Activated naive CD4-positive, alpha-beta T cell treated with anti-CD3 and anti-CD28 coated beads, Interleukin-2, amount 50 U/mL, for 16 hours (primary cell): ENCODE data around the gene ADGRD1.
"Not testable (repeated sequence)": the region's sequence is repeated elsewhere in the genome, so short reads cannot be mapped to it uniquely, and the experiment has no call there.

Experiments
- DNase-seq: peaks from one replicate; pipeline ENCODE4 v3.0.0-alpha.2; 2020

The ADGRD1 gene

DNA sequence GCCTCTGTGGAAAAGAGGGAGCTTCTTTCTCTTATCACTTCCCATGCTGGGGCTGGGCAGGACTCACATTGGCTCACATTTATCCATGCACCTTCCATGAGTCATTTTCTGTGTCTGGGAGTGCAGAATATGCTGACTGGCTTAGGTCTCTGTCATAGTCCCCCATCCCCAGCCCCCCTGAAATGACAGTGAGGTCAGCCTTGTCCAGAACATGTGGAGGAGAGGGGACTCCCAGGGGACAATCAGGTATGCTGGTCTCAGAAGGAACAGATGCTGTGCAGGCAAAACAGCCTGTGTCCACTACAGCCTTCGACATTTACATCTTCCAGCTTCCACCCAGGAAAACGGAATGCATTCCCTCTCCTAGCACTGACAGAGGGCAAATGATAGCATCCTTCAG, 35.0 kb downstream of the ADGRD1 start:
- no peak for DNase-seq

DNA sequence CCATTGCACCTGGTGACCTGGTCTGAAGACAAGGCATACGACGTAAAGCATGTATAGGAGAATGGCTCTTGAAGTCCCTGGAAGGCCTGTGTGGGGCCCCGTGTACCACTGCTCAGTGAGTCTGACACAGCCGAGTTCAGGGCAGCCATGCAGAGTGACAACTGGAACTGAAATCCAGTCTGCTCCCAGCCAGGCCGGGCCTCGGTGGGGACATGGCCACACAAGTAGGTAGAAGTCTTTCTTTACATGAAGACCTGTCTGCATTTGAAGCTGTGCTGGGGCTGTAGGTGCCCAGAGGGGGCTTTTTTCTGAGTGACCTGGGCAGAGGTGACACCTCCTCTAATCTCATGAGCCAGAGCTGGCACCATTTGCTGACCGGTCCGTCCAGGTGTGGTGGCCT, 35.7 kb downstream of the ADGRD1 start:
- no peak for DNase-seq

DNA sequence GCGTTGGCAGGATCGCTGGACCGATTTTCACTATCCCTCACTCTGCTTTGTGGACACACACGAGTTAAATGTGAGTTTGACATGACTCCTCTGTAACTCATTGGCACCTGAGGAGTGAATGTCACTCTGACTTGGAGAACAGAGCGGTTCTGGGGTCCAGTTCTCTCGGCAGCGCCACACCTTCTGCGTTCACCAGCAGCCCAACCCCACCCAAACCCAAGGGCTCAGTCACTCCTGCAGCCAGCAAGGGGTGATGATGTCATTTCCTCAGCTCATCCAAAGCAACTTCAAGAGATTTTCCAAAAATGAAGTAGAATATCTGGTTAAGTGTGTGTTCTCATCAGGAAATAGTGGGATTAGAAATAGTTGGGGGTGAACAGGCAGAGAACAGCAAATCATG, 36.3 kb downstream of the ADGRD1 start:
- no peak for DNase-seq

DNA sequence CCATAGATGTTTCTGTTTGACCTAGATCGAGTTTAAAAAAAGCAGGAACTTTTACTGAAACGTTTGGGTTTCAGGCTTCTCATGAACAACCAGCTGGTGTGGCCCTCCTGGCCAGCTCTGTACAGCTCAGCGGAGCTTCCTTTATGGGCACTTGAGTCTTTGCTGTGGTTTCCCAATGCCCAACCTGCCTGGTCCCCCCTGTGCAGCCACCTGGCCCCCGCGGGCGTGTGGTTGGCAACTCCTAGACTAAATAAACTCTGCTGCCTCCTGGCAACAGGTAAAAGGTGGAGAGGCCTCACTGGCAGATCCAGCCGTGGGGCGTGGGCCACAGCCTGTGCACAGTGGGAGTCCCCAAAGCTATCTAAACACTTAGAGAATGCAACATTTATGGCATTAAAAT, 38.7 kb downstream of the ADGRD1 start:
- DNase-seq = no peak

DNA sequence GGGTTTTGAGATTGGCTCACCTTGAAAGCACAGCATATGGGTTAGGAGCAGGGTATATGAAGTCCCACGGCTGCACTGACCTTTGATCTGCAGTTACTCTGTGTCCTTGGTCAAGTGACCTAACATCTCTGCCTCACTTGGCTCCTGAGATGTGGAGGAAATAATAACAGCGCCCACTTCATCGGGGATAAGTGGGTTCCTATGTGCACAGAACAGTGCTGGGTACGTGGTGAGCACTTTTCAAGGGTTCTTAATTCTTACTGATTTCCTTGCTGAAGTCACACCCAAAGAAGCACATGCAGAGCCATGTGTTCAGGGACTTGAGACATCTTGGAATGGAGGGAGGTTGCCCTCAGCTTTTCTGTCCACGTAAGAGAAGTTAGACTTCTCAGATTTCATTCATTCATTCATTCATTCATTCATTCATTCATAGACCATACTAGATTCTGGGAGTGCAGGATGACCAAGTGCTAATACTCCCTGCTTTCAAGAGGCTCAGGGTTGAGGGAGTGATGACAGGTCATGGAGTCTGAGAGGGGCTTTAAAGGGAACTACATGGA, 39.4 kb downstream of the ADGRD1 start:
- DNase-seq = no peak

DNA sequence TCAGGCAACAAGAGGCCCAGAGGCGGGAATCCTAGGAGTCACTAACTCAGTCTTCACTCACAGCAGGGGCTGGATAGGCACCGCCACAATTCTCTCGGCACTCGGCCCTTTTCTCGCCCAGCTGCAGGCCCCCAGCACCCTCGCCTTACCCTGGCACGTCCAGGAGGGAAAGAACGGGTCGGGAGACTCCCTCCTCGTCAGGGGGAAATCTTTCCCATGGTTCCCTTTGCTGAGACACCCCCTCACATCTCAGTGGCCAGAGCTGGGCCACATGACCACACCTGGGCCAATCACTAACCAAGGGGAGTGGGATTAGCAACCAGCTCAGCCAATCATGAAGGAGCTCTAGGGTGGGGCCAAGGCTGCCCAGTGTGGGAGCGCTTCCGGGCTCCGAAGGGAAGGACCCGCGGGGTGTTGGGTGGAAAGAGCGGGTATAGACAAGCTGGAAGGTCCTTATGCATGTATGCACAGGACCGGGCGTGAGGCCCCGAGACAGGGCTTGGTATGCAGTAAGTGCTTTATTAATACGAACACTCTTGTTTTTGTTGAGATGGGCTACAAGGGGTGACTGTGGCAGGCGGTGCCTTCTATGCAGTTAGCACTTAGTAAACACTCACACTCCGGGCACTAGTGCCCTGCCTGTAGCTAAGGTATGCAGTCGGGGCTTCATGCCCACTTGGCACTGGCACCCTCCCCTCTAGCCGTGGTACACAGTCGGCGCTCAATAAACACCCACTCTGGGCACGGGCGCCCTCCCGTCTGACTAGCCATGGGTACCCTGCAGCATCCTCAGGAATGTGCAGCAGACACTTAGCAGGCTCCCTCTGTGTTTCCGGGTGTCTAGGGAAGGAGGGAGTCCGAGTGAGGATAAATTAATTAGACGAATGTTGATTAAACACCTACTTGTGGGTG, 40.3 kb downstream of the ADGRD1 start:
- DNase-seq = no peak

DNA sequence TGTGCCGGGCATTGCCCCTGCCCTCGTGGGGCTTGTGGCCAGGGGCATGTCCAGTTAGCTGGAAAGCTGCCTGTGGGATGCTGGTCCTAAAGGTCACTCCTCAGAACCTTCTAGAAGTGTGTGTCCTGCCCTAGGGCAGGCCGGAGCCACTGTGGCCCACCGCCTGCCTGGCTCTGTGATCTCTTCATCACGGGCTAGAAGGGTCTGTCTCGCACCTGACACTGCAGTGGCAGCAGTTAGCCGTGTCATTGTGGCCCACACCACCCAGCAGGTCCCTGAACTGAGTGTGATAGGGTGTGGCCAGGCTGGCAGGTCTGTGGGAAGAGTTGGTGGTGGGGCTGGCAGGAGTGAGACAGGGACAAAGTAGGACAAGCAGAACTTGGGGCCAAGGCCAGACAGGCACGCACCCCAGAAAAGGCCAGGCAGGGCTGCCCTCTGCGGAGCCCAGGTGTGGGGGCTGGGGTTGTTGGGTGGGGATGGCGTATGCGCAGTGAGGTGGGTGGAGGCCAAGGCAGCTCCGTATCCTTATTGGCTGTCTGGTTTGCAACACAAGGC, 41.2 kb downstream of the ADGRD1 start:
- no peak for DNase-seq

DNA sequence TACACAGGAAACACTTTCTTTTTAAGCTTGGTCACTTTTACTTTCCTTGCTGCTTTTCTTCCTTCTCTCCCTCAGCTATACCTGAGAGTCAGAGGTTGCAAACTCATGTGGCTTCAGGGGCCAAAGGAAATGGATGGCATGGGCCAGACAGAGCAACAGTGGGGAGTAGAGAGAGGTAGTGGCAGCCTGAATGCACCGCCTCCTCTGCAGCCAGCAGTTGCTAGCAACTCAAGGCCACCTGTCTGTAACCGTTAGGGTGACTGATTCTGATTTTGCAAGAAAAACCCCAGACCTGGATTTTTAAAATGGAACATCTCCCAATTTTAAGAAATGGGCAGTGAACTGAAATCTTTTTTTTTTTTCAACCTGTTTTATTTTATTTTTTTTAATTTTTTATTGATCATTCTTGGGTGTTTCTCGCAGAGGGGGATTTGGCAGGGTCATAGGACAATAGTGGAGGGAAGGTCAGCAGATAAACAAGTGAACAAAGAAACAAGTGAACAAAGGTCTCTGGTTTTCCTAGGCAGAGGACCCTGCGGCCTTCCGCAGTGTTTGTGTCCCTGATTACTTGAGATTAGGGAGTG, 41.8 kb downstream of the ADGRD1 start:
- DNase-seq = not testable (repeated sequence)

DNA sequence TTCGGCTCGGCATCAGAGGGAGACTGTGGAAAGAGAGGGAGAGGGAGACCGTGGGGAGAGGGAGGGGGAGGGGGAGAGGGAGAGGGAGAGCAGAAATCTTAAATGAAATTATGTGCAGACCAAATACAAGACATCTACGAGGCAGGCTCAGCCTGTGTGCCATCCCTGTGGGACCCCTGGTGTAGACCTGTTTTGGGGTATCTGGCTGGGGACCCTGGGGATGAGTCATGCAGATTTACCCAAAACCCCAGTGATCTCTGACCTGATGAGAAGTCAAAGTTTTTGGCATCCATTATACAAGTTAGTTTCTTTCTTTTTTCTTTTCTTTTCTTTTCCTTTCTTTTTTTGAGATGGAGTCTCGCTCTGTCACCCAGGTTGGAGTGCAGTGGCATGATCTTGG, 44.4 kb downstream of the ADGRD1 start:
- DNase-seq = no peak

DNA sequence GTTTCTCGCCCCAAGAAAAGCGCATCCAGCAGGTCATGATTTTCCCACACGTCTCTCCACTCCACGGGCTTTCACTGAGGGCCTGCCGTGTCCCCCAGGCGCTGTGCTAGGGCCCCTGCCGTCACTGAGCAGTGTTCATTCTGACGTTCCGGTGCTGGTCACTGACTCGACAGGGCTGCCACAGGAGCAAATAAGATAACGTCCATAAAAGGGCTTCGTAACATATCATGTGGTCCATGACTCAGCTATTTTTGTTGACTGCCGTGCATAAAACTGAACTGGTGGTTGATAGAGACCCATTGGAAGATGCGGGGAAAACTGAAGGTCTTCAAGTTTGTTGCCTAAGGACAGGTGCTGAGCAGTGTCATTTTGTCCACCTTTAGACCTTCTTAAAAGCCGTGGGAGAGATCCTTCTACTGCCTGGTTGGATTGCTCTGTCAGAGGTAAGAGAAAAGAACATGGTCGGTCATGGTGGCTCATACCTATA, 46.3 kb downstream of the ADGRD1 start:
- no peak for DNase-seq

DNA sequence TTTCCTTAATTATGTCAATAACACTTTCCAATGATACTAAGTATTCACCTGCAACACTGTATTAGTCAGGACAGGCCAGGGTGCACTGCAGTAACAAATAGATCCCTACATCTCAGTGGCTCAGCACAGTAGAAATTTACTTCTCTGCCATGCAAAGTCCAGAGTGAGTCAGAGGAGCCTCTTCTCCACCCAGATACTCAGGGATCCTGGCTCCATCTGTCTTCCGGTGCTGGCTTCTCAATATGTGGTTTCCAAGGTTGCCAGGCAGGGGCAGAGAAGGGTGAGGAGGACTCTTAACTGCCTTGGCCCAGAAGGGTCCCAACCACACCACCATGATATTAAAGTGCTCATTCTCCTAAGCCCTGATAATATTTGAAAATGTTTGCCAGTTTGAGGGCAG, 47.8 kb downstream of the ADGRD1 start:
- no peak for DNase-seq

DNA sequence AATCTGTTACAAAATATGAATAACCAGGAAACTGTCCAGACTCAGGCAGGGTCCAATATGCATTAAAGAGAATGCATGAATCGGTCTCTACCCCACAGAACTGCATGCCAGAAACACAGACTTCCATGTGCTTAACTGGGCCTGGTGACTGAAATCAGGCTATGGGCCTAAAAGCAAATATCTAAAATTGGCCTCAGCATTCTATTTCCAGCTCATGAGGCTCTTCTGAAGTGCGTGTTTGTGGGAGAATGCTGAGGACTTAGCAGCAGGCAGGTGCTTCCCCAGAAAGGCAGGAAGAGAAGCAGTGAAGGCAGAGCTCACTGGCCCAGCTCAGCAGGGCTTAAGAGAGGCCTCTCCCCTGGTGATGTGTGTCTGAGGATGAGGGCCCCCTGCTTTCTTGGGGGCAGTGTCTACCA, 48.5 kb downstream of the ADGRD1 start:
- DNase-seq = no peak

DNA sequence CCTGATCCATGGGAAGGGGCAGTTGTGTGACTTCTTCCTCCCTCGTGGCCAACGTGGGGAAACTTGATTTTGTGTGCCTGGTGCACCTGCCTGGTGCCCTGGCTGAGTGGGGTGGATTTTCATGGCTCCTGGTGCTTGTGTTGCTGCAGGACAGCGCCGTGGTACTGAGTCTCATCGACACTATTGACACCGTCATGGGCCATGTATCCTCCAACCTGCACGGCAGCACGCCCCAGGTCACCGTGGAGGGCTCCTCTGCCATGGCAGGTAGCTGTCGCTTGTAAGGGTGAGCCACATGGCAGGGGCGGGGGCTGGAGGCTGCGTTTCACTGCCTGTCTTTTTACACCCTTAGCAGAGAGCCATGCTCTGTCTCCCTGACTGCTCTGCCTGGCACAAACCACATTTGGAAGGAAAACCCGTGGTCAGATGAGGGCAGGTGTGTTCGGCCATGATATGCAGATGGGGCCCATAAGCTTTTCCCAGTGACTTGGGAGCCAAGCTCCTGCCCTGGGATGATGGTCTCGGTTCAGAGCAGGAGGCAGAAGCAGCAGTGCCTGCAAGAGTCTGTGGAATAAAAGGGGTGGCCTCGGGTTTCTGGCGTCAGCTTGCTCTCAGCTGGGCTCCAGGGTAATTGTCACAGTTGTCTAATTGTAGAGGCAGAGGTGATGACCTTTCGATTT, 49.5 kb downstream of the ADGRD1 start:
- no peak for DNase-seq

DNA sequence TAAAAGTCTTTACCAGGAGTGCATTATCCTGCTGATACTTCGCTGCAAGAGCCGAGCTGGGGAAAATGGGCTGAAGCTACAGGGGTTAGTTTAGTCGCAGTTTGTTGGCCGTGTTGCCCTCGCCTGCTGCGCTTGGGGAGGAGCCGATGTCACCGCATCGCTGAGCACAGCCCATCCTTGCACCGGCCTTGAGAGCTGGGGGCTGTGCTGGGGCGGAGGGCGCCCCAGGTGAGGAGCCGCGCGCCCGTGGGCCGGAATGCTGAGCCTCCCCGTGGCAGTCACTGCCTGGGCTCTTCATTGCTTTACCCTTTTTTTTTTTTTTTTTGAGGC, 50.0 kb downstream of the ADGRD1 start:
- DNase-seq = no peak

DNA sequence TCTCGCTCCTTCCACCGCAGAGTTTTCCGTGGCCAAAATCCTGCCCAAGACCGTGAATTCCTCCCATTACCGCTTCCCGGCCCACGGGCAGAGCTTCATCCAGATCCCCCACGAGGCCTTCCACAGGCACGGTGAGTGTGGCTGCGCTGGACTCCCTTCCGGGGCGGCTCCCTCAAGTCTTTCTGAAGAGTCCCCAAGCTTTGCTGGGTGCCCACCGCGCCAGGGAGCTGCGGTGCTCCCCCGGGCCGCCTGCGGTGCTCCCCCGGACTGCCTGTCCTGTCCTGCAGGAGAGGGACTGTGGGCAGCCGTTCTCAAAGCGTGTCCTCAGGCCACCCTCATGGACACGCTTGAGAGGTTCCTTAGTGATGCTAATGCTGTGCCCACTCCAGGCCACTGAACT, 50.5 kb downstream of the ADGRD1 start:
- no peak for DNase-seq

DNA sequence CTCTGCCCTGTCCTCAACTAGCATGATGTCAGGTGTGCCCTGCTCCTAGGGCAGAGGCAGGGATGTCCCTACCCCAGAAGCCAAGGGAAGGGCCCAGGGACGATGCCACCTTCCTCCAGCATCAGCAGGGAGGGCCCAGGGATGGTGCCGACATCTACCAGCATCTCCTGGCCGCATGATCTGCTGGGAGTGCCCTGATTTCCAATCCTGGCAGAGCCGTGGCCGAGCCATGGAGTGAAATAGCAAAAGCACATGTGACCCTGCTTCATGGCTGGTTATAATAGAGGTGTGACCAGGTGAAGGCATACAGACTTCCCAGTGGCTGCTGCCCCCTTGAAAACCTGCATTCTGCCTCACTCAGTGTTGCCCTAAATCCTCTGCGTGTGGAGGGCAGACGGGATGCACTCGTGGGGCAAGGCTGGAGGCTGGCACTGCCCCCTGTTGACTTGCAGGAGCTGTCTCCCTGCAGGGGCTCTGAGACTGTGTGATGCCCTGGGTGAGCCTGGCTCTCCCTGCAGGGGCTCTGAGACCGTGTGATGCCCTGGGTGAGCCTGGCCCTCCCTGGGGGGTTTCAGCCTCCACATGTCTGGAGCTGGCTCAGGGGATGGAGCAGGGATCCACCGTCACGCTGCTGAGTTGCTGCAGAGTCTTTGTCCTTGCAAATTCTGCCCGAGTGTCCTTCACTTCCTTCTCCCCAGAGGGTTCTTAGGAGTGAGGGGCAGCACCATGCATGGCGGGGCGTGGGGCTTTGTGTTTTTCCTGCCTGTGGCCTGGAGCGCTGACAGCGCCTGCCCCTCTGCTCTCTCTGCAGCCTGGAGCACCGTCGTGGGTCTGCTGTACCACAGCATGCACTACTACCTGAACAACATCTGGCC, 51.7 kb downstream of the ADGRD1 start:
- no peak for DNase-seq

DNA sequence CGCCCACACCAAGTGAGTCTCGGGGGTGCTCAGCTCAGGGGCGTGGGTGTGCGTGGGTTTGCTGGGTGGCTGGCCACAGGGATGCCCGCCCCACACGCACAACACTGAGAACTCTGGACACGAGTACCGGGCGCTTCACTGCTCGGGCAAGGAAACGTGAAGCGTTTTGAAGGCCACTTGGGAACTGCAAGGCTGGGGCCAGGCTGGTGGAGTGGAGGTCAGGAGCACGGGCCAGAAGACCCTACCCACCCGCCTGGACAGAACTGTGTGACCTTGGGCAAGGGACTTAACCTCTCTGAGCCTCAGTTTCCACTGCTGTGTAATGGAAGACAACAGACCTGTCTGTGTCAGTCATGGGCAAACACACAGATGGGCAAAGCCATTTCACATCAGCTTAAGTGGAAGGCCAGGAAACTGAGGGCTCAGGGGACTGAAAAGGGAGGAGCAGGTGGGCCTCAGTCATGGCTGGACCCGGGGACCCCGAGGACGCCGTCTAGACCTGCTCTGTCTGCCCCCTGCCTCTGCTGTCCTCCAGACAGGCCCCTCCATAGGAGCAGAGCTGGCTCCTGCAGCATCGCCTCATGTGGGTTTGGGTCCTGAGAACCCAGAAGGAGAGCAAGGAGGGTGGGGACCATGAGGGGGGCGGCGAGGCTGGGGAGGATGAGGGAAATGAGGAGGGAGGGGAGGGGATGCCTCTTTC, 52.5 kb downstream of the ADGRD1 start:
- DNase-seq = no peak

DNA sequence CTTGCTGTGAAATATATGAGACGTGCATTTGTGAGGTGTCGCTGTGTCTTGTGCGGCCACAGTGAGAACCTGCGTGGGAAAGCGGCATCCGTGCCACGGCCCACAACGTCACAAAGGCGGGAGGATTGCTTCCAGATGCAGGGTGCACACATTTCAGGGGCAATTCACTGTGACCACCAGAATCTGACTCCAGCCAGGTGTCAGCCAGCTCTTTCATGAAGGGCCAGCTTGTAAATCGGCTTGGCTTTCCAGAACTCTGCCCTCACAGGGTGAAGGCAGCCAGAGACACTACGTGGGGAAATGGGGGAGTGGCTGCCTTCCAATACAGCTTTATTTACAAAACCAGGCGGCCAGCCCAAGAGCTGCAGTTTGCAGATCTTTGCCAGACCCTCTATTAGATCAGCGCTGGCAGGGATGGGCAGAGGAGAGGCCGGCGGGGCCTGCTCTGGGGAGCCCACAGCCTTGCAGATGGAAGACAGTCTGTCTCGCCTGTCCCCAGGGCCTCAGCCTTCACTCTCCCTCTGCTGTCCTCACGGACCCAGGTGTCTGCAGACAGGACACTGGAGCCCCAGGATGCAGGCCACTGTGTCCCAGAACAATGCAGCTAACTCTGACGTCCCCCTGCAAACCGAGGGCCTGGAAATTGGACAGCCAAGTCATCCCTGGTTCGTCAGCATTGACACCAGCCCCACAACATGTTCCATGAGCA, 53.5 kb downstream of the ADGRD1 start:
- DNase-seq = no peak

DNA sequence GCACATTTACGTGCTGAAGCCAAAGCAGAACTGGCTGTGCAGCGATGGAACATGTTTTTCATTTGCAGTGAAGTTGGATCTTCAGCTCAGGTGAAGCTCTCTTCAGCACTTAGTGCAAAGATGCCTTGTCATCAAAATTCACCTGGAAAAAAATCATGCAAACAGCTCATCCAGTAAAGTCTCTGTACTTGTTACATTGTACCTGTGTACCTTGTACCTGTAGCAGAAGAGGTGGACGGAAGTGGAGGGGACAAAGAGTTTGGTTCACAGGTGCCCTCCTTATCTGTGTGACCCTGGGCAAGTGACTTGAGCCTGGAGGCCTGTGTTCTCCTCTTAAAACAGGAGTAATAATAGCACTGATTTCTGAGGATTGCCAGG, 54.0 kb downstream of the ADGRD1 start:
- no peak for DNase-seq

DNA sequence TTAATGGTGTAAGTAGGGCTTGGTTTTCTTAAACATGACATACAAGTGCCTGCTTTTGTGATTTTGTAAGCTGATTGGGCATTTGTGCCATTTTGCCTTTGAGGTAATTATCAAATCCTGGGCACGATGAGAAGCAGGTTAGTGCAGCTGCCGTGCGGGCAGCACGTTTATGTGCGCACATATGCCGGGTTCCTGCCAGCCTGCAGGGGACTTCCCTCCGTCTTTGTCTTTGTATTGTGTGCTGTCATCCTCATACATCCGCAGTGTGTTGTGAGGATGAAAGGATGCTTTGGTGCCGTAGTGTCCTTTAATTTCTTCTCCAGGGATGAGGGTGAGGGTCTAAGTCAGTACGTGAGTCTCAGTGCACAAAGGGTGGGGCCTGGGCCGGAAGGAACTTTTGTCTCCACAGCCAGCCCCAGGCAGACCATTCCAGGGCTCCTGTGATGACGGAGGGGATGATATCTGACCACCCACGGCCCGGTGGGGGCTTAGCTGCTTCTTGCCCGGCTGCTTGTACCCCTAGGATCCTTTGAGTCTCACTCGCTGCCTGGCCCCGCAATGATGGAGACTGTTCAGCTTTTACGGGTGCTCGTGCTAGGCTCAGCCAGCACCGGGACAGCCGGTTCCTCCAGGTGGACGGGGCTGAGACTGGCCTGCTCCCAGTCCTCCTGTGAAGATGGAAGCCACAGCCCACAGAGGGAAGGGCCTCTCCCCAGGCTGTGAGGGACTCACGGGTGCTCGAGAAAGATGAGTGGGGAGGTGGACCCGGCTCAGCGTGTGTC, 54.6 kb downstream of the ADGRD1 start:
- no peak for DNase-seq
